ENCODE data around the gene ABCA1. TPM values are rescaled to one million over a fixed set of nuclear protein-coding genes. Genes with fewer than 3 reads are reported as not detected.

Gene ABCA1
- total RNA-seq, 1 experiment from 2014 or later = 0.76 TPM

DNA sequence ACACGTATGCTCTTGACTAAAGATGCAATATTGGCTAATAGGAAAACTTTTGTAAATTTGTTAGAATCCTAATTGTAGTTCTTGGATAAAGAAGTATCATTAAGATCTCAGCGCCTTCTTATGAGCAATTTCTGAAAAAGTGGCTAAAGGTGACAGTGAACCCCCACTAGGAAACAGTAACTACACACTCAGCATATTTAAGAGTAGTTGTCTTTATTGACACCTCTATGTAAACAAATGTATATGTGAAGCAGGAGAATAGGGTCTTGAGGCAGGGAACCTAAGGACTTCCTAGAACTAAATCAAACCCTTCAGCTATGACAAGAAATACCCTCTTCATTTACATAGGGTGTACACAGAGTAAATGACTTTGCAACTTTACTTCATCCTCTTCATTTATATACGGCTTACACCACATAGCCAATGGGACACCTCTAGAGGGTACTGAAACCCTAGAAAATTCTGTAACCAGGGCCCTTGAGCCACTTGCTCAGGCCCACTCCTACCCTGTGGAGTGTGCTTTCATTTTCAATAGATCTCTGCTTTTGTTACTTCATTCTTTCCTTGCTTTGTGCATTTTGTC lies 177.7 kb downstream of the ABCA1 start:
- H3K27ac Mint-ChIP-seq (ENCODE audit: unreplicated experiment) = no peak overlapping the region
- CTCF ChIA-PET = no interaction called here

DNA sequence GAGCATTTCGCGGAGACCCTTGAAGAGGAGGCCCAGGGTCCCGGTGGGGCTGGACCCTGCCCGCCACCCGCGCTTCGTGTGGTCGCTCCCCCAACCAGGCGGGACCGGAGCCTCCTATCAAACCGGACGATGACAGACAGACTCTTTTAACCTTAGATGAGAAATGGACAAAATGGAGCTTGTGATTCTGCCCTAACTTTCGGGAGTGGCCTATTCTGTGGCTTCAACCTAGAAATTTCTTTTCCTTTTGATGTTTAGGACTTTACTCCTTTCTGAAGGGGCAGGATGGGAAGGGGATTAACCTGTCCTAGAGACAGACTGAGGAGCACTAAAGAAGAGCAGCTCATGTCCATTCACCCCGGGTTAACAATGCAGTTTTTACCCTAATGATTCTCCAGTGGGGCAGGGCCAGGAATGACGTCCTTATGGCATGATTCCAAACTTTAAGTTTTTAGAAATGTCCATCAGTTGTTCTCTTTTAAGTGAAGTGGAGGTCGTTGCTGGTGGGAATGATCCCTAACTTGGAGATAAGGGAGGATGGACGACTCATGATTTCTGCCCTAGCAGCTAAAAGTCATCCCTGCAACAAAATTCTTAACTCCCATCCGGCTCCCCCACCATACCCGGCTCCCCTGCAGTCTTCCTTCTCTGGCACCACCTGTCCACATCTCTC lies 179.5 kb downstream of the ABCA1 start:
- no peak for DNase-seq

More for the DNA sequence above, 177.7 kb downstream of the ABCA1 start:
- BruUV-seq (replicated peaks) = no TSS peak
- no peaks in the 10 kb centered on the region for H3K9me3 Mint-ChIP-seq (ENCODE audit: low read depth, unreplicated experiment)
- peaks cover 17% of the 10 kb centered on the region for H3K4me1 Mint-ChIP-seq (ENCODE audit: low read depth, unreplicated experiment)
- no peak overlapping the region for H3K4me3 Mint-ChIP-seq (ENCODE audit: low read depth, unreplicated experiment)
- DNase-seq = no peak
- intact Hi-C loops (cut with micrococcal nuclease; ENCODE audit: unreplicated experiment) = no loop called here
- H3K36me3 Mint-ChIP-seq (ENCODE audit: insufficient read depth, unreplicated experiment) = peaks cover 26% of the 10 kb centered on the region
- TF ChIP-seq, protein P1, sequence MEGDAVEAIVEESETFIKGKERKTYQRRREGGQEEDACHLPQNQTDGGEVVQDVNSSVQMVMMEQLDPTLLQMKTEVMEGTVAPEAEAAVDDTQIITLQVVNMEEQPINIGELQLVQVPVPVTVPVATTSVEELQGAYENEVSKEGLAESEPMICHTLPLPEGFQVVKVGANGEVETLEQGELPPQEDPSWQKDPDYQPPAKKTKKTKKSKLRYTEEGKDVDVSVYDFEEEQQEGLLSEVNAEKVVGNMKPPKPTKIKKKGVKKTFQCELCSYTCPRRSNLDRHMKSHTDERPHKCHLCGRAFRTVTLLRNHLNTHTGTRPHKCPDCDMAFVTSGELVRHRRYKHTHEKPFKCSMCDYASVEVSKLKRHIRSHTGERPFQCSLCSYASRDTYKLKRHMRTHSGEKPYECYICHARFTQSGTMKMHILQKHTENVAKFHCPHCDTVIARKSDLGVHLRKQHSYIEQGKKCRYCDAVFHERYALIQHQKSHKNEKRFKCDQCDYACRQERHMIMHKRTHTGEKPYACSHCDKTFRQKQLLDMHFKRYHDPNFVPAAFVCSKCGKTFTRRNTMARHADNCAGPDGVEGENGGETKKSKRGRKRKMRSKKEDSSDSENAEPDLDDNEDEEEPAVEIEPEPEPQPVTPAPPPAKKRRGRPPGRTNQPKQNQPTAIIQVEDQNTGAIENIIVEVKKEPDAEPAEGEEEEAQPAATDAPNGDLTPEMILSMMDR (IDR thresholded peaks at IDR 0.05; ENCODE audit: unreplicated experiment) = no peak
- H3K27me3 Mint-ChIP-seq (ENCODE audit: unreplicated experiment) = no peaks in the 10 kb centered on the region

DNA sequence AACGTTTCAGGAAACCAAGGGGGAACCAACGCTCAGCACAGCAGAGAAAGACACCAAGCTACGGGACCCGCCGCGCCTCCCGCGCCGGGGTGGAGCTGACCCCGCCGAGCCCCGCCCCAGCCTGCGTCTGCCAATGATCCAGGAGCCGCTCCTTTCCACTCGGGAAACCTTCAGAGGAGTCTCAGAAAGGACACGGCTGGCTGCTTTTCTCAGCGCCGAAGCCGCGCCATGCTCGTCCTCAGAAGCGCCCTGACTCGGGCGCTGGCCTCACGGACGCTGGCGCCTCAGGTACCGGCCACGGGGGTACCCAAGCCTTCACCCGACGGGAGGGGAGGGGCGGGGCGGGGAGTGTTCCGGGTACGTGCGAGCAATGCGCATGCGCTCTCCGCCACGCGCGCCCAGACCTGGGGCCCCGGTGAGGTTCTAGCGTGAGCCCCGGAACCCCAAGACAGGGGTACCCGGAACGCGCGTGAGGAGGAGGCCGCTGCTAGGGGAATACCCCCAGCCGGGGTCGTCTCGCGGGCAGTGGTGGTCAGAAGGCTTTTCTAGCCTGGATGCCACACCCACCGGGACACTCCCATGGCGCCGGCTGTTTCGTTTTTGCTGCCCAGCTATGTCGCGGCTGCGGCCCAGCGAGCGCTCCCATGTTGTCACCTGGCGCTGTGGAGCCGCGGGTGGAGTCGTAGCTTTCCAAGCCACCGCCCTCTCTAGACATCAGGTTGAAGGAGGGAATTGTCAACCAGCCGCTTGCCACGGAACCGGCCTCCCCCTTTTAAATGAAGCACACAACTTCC lies 180.2 kb downstream of the ABCA1 start, which contains the start of gene NIPSNAP3A:
NIPSNAP3A (plus strand) TSS at position 119 of the 794 bp plus-strand sequence; CDS start at position 229, 110 bp downstream.
- Mint-ChIP-seq H3K4me3 (ENCODE audit: low read depth, unreplicated experiment) (peak within 1 kb of the TSS; percentile 95), H3K27me3 (ENCODE audit: unreplicated experiment) (no peaks in the 10 kb centered on the region), H3K4me1 (ENCODE audit: low read depth, unreplicated experiment) (peaks cover 17% of the 10 kb centered on the region), H3K36me3 (ENCODE audit: insufficient read depth, unreplicated experiment) (peaks cover 26% of the 10 kb centered on the region), H3K27ac (ENCODE audit: unreplicated experiment) (peak within 1 kb of the TSS; percentile 90), H3K9me3 (ENCODE audit: low read depth, unreplicated experiment) (no peaks in the 10 kb centered on the region)
- CTCF ChIA-PET = interaction anchor here (0.6 kb wide), 1 partner anchor 145 kb away, joined by 3 read pairs; no protein-coding TSS in a partner anchor
- intact Hi-C loops (cut with micrococcal nuclease; ENCODE audit: unreplicated experiment) = loop anchor here (10.0 kb wide), 2 partner anchors 143 to 1353 kb away; partner anchors contain the start of gene OR13C2
- DNase-seq = peak; percentile 76
- BruUV-seq (replicated peaks) = TSS peak; percentile 68
- TF ChIP-seq, protein P1 (IDR thresholded peaks at IDR 0.05; ENCODE audit: unreplicated experiment) = no peak

More for the DNA sequence above, 179.5 kb downstream of the ABCA1 start:
- H3K4me3 Mint-ChIP-seq (ENCODE audit: low read depth, unreplicated experiment) = peak overlapping the region; percentile 95
- no peaks in the 10 kb centered on the region for H3K9me3 Mint-ChIP-seq (ENCODE audit: low read depth, unreplicated experiment)
- peaks cover 26% of the 10 kb centered on the region for H3K36me3 Mint-ChIP-seq (ENCODE audit: insufficient read depth, unreplicated experiment)
- no peaks in the 10 kb centered on the region for H3K27me3 Mint-ChIP-seq (ENCODE audit: unreplicated experiment)
- no TSS peak for BruUV-seq (replicated peaks)
- peak overlapping the region; percentile 90 for H3K27ac Mint-ChIP-seq (ENCODE audit: unreplicated experiment)
- peaks cover 17% of the 10 kb centered on the region for H3K4me1 Mint-ChIP-seq (ENCODE audit: low read depth, unreplicated experiment)
- intact Hi-C loops (cut with micrococcal nuclease; ENCODE audit: unreplicated experiment) = loop anchor here (10.0 kb wide), 2 partner anchors 144 to 1354 kb away; partner anchors contain the start of gene OR13C2
- CTCF ChIA-PET = interaction anchor here (0.6 kb wide), 1 partner anchor 144 kb away, joined by 3 read pairs; no protein-coding TSS in a partner anchor
- TF ChIP-seq, protein P1 (IDR thresholded peaks at IDR 0.05; ENCODE audit: unreplicated experiment) = no peak

DNA sequence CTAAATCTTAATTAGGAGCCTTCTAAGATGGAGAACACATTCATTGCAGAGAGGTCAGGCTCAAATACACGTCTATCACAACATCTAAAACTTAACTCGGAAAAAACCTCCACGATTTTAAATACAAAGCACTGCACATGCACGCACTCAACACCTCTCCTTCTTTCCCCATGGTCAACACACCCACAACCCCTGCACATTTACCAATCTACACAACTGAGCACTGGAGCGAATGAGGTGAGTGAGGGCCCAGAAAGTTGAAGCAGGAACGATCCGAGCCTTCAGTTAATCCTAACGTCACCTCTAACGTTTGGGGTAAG lies 180.8 kb downstream of the ABCA1 start:
- Mint-ChIP-seq H3K27ac (ENCODE audit: unreplicated experiment) (peak overlapping the region; percentile 90), H3K4me1 (ENCODE audit: low read depth, unreplicated experiment) (peaks cover 17% of the 10 kb centered on the region), H3K27me3 (ENCODE audit: unreplicated experiment) (no peaks in the 10 kb centered on the region), H3K9me3 (ENCODE audit: low read depth, unreplicated experiment) (no peaks in the 10 kb centered on the region), H3K36me3 (ENCODE audit: insufficient read depth, unreplicated experiment) (peaks cover 26% of the 10 kb centered on the region), H3K4me3 (ENCODE audit: low read depth, unreplicated experiment) (peak overlapping the region; percentile 95)
- TF ChIP-seq, protein P1 (IDR thresholded peaks at IDR 0.05; ENCODE audit: unreplicated experiment) = no peak
- no TSS peak for BruUV-seq (replicated peaks)
- intact Hi-C loops (cut with micrococcal nuclease; ENCODE audit: unreplicated experiment) = loop anchor here (10.0 kb wide), 2 partner anchors 142 to 1352 kb away; partner anchors contain the start of gene OR13C2
- CTCF ChIA-PET = no interaction called here
- no peak for DNase-seq

Data from Calu3 (cell line).